GM19238 (cell line): ENCODE data around the gene HEBP2.
"Not testable (repeated sequence)": the region's sequence is repeated elsewhere in the genome, so short reads cannot be mapped to it uniquely, and the experiment has no call there.

Source experiments
- DNase-seq: peaks from one replicate; pipeline ENCODE4 v3.0.0; 2011; ENCODE audit warnings: low spot score; ENCODE audit not compliant: insufficient read length

HEBP2 gene

DNA sequence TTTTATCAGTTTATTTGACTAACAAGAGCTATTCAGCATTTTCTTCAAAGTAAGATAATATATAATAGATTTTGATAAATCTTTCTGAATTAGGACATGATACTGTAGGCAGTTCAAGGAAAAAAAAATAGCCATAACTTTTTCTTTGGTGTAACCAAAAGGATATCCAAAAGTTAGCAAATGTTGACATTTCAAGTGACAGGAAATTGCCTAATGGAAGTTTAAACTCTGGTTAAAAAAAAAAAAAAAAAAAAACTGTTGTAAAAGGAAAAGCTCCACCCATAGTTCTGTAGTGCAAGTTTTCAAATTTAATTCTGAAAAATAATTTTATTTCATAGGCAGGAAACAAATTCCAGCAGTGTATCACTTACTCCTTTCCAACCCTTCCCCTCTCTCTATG is 18.8 kb downstream of the HEBP2 start:
- DNase-seq = no peak

DNA sequence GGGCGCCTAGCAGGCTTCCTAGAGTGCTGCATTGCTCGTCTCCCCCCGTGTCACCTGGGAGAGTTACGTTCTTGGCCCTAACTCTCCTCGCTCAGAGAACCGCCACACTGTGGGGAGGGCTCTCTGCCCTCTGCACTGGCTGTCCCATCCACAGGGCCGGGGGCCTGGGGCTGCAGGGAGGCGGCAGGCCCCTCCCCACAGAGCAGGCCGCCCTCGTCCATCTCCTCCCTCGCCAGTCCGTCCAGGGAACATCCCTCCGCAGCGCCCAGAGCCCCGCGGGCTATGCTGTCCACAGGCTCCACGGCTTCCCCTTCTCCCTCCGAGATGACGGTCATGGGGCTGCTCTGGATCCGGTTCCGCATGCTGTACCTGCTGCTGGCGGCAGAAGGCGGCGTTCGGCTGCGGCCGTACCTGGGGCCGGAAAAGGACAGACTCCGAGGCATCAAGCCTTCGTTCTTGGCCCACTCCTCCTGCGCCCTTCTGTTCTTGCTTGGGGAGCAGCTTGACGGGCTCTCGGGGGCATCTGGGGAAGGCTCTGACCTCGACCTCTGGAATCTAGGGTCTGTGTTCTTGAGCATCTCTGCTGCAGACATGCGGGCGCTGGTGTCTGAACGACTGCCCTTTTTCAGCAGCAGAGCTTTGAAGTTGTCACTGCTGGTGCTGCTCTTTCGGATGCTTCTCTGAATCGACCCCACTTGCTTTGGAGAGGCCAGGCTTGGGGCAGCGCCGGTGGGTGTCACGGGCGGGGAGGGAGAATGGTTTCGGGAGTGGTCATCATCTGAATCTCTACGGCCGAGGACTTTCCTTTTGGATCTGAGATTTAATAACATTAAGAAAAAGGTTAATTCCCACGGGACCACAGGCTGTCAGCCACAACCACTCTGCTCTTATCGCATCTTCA is 20.2 kb downstream of the HEBP2 start:
- no peak for DNase-seq

DNA sequence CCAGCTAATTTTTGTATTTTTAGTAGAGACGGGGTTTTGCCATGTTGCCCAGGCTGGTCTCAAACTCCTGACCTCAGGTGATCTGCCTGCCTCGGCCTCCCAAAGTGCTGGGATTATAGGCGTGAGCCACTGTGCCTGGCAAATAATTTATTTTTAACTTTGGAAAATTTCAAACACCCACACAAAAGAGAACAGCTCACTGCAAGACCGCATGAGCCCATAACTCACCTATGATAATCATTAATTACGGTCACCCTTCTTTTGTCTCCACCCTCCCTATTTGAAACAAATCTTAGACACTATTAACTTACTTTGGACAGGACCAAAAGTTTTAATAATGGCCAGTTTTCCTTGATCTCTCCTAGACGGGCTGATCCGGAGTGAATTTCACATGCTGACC is 21.2 kb downstream of the HEBP2 start:
- not testable (repeated sequence) for DNase-seq

DNA sequence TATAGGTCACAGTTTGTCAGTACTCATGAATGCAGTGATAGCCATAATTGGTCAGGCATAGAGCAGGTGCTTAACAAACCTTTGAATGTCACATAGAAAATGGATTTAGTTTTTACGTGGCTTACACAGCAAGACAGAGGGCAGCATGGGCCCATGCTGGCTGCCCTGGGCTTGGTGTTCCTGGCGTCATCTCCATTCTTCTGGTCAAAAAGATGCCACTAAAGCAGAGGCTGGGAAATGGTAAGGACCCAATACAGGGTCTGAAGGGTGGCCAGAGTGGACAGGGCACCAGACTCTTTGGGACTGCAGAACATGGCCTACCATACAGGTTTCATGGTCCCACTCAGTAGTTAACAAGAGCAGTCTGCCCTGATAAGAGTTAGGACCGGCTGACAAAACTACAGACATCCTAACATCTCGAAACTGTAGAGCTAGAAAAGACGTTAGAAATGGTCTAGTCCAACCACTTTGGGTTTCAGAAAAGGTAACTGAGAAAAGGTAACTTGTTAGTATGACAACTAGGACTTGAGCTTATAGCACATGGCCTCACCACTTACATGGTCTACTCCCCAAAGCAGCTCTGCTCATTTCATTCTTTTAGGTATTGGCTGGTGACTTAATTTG is 22.6 kb downstream of the HEBP2 start:
- DNase-seq = no peak

- DNase-seq = no peak
Observed at GRCh38 chr6:138427701-138428100, 23.7 kb downstream of the HEBP2 start.

GRCh38 chr6:138428944-138429598 is 25.0 kb downstream of the HEBP2 start:
- DNase-seq = peak; percentile 27

GRCh38 chr6:138429761-138430160 is 25.7 kb downstream of the HEBP2 start:
- DNase-seq = no peak

GRCh38 chr6:138430361-138431145 is 26.5 kb downstream of the HEBP2 start:
- DNase-seq = no peak

DNA sequence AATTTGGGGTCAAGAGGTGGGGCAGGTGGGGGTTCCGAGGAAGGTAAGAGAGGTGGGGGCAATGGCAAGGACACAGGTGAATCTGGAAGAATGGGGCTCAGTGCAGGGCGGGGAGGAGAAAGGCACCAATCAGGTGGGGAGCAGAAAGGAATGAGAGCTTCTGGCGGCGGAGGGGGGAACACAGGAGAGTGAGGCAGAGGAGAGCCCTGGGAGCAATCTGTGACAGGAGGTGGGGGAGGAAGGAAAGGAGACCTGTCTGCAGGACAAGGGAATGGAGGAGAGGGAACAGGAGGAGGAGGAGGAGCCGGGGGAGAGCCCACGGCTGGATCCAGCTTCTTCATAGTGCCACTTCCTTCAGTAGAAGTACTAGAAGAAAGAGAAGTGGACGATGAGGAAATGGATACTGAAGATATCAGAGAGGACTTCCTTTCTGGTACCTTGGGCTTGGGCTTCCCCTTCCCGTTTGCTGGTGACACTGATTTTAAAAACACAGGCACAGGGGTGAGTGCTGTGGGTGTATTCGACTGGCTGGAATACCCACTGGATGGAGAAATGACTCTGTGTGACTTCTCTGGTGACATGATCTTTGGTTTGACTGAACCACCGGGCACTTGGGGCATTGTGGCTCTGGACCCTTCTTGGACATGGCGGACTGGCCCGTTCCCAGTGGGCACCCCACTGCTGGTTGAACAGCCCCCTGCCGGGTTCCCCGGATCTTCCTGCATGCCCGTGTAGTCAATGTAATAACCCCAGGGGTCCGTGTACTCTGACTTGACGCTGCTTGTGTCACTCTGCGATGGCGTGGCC is 27.4 kb downstream of the HEBP2 start:
- DNase-seq = no peak

DNA sequence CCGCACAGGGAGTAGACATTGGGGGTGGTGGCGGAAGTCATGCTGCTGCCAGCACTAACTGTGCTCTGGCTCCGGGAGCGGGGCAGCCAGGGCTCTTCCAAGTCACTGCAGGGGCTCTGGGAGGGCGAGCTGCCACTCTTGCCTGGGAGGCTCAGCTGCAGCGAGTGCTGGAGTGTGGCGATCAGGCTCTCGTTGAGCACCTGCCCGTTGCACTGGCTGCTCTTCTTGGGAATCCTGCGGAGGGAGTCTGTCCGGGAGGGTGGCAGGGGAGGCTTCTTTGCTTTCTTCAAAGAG is 28.0 kb downstream of the HEBP2 start:
- DNase-seq = no peak

DNA sequence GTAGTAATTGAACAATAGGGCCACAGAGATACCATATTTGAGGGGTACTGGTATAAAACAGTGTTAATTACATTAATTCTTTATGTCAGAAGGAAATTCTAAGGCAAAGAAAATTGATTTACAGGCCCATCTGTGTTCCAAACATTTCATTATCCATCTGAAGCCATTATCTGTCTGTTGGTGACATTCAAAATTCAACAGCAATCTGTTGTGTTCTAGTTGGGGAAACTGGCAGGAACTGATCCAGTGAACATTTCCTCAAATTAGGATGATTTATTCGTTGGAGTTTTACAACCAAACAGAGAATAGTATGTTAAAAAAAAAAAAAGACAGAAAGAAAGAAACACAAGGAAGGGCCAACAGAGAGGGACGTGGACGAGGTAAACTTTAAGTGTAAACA is 30.1 kb downstream of the HEBP2 start:
- no peak for DNase-seq

GRCh38 chr6:138434925-138435324 is 30.9 kb downstream of the HEBP2 start:
- no peak for DNase-seq

DNA sequence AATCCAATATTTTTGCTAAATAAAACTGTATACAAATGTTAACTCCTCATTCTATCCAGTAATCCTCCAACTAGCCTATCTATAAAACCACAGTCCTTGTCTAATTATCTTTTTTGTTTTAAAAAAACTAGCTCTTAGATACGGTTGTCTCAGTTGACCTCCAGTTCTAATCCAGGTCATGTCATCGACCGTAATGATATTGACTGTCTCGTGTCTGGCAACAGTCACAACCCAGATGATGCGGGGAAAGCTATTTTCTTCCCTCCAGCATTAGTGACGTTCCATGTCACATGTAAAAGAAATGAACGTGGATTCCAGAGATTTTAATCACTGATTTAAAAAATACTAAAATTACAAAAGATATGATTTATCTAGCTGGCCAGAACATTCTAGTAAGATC is 35.5 kb downstream of the HEBP2 start:
- DNase-seq = no peak

- DNase-seq = no peak
Observed at GRCh38 chr6:138440296-138440695, 36.3 kb downstream of the HEBP2 start.

GRCh38 chr6:138440758-138441357 is 36.8 kb downstream of the HEBP2 start:
- DNase-seq = no peak

DNA sequence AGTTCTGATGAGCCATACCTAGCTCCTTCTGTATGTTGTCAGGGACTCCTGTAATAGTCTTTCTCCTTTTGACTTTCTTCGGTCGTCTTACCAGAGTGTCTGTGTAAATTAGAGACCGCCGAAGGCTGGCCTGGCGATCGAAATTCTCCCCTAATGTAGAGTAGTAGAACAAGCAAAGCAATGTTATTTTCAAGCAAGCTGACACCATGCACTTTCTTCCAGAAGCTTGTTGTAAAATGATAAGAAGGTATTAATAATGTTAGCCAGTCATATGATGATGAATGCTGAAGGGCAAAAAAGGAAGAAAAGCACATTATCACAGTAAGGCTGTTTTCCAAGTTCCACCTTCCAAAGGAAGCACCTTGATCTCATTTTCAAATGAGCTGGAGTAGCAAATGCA is 37.9 kb downstream of the HEBP2 start:
- DNase-seq = no peak

GRCh38 chr6:138442663-138443062 is 38.6 kb downstream of the HEBP2 start:
- DNase-seq = no peak

- no peak for DNase-seq
Observed at GRCh38 chr6:138443979-138444378, 40.0 kb downstream of the HEBP2 start.

GRCh38 chr6:138446821-138447220 is 42.8 kb downstream of the HEBP2 start:
- DNase-seq = no peak

- DNase-seq = no peak
Observed at GRCh38 chr6:138450445-138450844, 46.4 kb downstream of the HEBP2 start.

GRCh38 chr6:138451043-138451442 is 47.0 kb downstream of the HEBP2 start:
- no peak for DNase-seq
